ENCODE results near the gene MFRP.
"Not testable (repeated sequence)": the region's sequence is repeated elsewhere in the genome, so short reads cannot be mapped to it uniquely, and the experiment has no call there.

MFRP gene

DNA sequence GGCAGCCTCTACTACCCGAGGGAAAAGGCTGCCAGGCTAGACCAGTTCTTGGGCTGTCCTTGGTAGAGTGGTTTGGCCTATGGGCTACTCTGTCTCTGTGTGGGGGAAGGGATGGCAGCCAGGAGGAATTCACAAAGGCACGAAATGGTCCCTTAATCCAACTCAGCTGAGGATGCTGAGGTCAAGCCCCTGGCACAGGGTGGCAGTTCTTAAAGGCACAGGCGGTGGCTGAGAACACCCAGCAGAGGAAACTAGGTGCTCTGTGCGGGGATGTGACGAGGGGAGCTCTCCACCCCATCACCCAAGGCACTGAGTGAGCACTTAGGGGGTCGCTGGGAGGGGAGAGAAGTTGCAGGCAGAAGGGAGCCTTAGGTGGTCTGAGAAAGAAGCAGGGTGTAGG, at the start of gene MFRP:
TSS of gene MFRP (minus strand) at position 101 of the 400 bp plus-strand sequence. CDS start 192 bp downstream, outside the sequence.
- DNase-seq (ENCODE audit: low read depth): no peak

DNA sequence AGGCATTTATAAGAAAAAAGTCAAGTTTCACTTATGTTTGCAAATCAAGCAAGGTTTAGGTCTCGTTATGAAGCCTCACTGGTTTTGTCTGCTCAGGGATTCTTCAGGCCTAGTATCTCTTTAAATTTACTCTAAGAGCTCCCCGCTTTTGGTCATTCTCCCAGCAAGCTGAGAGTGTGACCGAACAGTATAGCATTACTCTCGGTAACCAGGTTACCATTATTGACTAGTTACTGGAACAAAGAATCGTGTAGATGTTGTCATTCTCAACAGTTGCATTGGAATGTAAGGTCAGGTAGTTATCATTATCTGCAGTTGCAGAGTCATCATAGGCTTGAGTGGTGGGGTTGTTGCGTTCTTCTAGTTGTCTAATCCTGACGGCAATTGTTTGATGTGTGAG, 44.8 kb upstream of the MFRP start:
- no peak for DNase-seq (ENCODE audit: low read depth)

DNA sequence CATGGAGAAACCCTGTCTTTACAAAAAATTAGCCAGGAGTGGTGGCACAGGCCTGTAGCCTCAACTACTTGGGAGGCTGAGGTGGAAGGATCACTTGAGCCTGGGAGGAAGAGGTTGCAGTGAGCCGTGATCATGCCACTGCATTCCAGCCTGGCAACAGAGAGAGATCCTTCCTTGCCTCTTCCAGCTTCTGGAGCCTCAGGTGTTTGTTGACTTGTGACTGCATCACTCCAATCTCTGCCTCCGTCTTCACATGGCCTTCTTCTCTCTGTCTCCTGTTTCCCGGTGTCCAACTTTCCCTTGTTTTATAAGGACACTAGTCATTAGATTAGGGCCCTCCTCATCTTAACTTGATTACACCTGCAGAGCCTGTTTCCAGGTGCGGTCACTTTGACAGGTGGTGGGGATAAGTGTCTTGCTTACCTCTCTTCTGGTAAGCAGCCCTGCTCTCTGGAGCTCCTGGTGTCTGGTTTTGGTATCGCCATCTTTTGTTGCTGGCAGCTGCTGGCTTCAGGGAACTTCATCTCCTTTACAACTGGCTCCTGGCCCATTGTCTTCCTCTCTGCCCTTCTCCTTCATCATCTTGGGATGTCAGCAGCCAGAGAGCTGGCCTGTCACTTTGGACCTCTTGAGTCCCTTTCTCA, 43.2 kb upstream of the MFRP start:
- DNase-seq (ENCODE audit: low read depth): no peak

DNA sequence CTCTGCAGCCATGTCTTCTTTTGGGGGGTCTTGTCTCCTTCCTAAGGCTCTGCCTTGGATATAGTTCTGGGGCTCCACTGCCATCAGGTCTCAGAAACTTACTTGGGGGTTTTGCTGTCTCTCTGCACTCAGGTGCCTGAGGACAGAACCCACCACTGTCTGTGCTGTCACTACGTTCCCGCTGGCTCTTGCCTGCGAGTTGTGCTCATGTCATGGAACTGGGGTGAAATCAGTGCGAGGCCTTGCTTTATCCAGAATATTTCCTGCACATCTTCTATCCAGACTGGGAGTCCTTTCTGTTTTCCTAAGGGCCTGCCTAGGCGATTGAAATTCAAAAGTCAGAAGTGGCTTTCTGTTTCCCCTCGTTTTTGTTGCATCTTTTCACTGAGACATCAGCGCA, 41.6 kb upstream of the MFRP start:
- DNase-seq (ENCODE audit: low read depth): no peak

DNA sequence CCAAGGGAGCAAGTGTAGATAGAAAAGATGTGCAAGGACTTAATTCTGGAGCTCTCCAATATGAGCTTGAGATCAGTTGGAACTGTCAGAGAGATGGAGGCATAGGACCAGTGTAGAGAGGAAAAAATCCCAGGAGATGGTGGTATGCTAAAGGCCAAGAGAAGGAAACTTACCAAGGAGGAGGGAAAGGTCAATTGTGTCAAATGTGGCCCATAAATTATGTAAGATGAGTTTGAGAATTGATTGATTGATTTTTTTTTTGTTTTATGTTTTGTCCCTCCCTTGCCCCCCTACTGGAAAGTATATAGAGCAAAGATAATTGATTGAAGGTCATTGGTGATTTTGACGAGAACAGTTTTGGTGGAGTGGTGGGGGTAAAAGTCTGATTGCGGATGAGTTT, 37.8 kb upstream of the MFRP start:
- no peak for DNase-seq (ENCODE audit: low read depth)

DNA sequence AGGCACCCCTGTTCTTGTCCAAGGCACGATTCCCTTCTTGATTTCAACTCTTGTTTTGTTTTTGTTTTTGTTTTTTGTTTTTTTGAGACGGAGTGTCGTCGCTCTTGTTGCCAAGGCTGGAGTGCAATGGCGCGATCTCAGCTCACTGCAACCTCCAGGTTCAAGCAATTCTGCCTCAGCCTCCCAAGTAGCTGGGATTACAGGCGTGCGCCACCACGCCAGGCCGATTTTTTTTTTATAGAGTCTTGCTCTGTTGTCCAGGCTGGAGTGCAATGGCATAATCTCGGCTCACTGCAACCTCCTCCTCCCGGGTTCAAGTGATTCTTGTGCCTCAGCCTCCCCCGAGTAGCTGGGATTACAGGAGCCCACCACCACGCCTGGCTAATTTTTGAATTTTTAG, 36.0 kb upstream of the MFRP start:
- DNase-seq (ENCODE audit: low read depth): not testable (repeated sequence)

DNA sequence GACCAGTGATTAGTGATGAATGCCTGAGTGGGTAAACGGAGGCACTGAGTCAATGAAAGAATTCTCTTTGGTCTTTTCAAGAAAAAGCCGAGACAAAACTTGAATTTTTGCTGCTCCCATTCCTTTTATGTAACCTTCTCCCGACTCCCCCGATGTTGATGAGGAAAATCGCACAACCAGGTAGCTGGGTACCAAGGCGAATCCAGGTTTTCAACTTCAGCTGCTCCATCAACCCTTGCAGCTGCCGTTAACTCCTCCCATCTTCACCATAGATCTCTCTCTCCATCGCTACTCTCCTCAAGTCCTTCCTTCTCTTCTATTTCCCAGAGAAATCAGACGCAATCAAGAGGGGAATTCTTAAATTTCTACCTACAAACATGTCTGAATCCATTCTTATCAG, 35.6 kb upstream of the MFRP start:
- no peak for DNase-seq (ENCODE audit: low read depth)

DNA sequence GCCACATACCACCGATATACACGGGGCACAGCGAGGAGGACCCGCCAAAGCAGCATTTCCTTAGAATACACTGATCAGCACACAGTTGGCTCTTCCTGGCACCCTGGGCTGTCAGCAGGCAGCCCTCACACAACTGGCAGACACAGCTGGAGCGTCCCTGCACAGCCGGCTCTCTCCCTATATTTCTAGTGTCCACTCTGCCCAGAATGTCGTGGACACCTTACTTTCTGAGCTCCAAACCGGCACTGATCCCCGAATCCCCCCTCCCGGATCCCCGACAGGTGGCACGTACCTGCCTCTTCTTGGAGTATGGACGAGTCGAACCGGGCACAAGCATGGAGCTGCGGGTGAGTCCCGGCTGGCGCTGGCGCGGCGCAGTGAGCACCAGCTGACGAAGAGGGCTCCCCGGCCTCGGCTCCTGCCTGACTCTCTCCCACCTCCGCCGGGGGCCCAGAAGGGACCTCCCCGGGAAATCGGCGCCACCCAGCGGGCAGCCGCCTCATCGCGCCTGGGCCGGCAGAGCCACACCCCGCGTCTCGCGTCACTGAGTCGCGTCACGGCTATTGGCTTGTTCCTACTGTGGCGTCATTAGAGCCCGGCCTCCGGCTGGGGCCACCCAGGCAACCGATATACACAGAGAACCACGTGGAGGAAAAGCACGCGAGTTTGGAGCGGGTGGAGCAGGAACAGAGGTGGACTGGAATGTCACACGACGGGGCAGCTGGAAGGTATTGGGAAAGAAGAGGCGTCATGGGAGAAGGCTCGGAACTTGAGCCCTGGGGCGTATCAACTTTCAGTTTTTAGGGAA, 34.9 kb upstream of the MFRP start, which contains the start of gene USP2:
TSS of gene USP2 (minus strand) at position 510 of the 808 bp plus-strand sequence. CDS start 8,210 bp downstream, outside the sequence.
- DNase-seq (ENCODE audit: low read depth): peak; percentile 93

DNA sequence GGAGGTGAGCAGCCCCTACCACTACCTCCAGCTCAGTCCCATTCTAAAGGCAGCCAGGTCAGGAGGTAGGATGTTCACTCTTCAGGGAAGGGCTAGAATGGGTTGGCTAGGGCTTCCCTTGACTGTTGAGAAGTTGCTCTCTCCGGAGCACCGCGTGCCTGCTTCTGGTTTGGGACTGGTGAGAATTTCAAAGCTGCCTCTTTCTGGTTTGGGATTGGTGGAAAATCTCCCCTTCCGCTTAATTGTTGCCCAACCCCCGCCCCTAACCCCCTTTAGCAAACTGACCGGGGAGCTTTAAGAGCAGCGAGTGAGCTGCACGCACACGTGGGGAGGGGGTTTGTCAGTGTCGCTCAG, 34.3 kb upstream of the MFRP start:
- DNase-seq (ENCODE audit: low read depth): no peak

DNA sequence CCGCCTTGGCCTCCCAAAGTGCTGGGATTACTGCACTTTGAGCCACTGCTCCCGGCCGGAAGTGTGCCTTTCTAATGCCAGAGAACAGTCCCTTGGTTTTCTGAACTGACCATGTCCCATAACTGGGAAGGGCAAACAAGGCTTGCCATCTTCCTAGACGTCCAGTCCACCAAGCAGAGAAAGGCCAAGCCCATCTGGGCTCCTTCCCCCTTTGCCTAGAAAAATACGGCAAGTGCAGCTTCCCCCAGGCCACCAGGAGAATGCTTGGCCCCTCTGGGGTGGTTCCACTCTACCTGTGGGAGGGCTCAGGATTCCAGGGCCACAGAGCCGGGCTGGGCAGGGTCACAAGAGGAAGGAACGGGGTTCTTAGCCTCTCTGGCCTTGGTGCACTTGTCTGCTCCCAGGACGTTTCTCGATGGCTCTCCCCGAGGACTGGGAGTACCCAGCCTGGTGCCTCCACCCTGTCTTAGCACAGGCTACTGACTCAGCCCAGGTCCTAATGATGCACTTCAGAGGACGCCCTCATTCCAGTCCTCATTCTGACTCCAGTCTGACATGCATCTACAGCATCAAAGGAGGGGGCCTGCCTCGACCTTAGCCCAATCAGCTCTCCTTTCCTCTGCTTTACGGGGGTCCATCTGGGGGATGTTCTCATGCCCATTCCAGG, 33.8 kb upstream of the MFRP start:
- DNase-seq (ENCODE audit: low read depth): no peak

DNA sequence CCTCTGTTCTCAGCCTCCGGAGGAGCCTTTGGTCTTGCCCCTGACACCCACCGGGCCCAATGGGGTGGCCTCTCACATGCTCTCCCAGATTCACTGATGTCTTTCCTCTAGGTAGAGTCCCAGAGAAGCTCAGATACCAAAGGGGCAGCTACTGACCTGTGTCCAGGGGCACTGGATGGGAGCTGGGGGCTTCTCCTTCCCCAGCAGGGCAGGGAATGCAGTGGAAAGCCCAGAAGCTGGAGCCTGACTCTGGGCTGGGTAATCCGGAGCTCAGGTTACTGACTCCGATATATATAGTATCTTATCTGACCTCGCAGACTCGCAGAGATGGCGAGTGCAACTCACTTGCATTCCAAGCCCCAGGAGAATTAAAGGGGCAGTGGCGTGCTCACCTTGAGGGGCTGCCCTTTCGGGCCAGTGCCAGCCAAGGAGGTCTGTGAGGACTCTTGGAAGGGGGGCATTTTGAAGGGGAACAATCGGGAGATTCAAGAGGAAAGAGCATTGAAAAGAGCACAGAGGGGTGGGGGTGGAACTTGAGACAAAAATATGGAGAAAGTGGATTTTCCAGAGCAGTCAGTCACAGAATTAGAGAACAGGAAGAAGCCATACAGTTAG, 32.5 kb upstream of the MFRP start:
- DNase-seq (ENCODE audit: low read depth): peak; percentile 29

DNA sequence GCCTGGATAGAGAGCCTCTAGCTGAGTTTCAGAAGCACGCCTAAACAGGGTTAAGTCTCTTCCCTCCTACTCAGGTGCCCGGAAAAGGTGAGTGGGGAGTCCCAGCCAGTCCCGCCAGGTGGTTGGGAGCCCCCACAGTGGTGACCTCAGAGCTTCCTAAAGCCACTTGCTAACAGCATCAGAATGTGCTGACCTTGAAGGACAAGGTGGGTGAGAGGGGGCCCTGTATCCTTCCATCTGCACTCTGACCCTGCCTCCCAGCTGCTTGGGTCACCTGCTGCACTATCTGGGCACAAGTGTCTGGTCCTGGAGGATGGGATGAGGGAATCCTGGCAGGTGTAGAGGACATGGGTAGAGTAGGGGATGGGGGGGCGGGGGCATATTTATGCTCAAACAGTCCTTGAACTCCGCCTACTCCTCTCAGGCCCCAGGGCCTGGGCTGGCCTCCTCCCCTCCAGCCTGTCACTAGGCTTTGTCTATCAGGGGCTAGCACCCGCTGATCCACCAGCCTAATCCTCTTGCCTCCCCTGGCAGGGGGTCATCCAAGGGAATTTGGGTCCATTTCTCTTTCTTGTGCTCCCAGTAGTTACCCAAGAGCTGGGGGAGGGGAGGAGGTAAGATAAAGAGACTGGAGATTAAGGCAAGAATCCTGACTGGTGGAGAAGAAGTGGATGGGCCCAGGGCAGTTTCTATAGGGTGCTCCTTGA, 31.6 kb upstream of the MFRP start:
- peak; percentile 39 for DNase-seq (ENCODE audit: low read depth)

DNA sequence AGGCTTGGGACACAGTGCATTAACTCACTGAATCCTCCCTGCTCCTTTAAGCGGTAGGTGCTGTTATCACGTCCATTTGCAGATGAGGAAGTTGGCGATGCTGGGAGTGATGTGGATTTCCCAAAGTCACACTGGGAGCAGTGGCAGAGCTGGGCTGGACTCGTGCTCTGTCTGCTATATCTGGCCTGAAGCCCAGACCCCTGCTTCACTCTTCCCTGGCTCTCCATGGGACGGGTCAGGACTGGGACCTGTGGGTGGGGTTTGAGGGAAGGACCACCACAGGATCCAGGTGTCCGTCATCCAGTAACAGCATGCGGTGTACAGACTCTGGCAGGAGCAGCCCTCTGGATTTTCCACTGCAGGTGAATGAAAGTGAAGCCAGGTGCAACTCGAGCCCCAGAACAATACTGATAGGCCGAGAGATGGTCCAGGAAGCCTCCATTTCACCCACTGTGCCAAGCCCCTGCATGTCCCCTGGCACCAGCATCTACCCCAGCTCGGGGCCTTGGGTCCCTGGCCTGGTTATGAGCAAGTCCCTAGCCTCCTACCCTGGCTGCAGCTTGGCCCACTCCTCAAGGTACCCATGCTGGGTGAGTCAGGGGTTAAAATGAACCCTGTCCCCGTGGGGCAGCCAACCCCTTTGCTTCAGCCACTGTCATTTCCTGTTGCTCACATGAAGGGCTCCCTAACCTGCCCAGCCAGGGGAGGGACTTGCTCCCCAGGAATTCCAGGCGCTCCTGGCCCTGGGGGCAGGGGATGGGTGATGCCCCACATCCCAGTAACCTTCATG, 30.8 kb upstream of the MFRP start:
- no peak for DNase-seq (ENCODE audit: low read depth)

DNA sequence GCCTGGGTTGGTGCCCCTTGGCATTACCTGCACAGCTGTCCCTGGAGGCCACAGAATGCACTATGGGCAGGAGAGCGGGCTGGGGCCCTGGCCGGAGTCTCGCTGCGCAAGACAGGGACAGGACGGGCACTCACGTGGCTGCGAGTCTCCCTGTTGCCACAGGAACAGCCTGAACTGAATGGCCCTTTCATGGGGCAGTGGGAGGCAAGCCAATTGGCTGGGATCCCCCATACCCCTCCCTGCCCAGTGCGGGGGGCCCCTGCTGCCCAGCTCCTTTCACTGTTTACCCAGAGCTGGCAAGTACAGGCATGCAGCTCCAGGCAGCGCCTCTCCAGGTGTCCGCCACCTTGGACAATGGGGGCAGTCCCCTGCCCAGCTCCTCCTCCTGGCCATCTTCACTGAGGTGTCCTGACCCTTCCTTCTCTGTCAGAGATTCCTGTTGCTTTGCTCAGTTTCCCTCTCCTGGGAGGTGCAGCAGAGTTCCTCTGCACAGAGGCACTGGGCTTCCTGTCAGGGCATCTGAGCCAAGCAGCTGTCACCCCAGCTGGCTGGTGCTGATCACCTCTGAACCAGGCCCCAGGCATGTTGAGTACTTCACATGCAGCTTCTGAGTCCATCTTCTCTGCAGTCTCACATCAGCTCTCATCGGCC, 29.8 kb upstream of the MFRP start:
- no peak for DNase-seq (ENCODE audit: low read depth)

DNA sequence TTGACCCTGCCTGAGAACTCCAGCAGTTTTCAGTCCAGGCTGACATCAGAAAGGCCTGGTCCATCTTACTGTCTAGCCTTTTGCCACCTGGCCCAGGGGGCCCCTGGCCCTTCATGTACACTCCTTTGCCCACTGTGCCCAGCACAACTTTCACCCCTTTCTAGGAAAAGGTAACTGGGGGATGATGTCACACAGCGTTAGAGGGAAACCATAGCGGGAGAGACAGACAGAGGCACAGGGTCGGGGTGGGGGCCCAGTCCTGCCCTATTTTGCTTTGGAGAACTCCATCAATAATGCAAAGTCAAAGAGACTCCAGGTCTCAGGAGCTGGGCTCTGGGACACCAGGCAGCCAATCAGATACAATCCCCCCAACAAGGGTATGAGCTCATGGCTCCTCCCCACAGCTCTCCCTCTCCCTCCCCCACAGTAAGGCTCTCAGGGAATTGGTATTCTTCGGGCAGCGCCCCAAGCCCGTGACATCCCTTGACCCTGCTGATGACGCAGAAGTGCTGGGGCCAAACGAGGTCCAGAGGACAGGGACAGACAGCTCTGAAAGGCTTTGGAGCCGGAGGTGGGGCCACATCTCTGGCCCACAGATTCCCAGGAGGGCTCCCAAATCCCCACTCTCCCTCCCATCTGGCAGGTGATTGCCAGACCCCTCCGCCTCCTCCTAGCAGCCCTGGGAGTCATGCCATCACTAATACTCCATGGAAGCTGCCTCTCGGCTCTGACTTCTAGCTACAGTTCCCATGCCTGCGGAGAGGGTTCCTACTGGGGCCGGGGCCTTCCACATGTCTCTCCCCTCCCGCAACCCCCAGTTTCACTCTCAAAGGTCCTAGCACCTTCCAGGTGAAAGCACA, 29.1 kb upstream of the MFRP start:
- peak; percentile 57 for DNase-seq (ENCODE audit: low read depth)

DNA sequence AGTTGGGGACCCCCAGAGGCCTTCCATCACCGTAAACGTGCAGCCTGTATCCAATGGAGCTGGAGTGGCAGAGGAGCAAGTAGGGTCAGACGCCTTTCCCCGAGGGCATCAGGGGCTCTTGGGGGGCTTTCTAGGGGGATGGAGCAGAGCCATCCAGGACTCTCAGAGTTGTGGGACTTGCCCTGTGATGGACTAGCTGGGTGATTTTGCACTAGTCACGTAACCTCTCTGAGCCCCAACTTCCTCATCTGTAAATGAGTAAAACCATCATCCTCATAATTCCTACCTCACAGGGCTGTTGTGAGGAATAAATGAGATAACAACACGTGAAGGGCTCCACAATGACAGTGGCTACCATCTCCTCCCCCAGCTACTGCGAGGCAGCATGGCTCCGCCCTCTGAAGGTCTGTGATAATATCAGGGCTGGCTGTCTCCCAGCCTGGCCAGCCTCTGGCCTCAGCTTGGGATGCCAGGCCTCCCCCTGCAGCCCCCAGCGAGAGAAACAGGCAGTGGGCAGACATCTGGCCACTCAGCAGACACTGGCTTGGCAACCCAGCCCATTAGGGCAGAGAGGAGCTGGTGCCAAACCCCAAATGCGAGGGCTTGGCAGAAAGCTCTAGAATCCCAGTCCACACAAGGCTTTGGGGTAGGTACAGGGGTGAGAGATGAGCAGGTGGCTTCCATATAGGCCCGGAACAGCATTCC, 28.3 kb upstream of the MFRP start:
- no peak for DNase-seq (ENCODE audit: low read depth)

DNA sequence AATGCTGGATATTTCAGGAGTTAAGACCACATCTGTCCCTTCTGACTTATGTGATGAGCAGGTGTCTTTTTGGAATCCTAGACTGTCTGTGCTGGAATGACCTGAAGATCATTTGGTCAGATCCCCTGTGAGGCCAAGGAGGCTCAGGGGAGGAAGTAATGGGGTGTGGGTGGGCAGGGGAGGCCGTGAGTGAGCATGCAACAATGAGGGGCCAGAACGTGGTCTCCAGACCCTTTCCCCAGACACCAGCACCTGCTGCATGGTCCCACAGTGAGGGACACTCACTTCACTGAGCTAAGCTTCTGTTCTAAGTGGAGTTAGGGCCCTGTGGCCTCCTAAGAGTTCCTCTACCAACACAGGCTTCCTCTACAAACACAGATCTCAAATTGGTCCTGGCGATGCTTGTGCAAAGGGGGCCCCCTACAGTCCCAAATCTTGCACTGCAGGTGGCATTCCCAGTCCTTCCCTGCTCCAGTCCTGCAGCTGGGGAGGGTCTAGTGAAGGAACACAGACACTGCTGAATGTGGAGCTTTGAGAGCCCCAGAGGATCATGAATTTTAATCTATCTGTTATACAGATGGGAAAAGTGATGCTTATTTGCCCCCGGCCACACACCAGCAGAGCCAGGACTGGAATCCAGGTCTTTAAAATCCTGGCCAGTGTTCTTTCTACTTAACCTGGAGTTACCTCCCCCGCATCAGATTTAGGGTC, 27.6 kb upstream of the MFRP start:
- DNase-seq (ENCODE audit: low read depth): peak; percentile 76
